ENCODE results near the gene MT1G. TPM values are rescaled to one million over a fixed set of nuclear protein-coding genes. Genes with fewer than 3 reads are reported as not detected.
"Not testable (repeated sequence)": the region's sequence is repeated elsewhere in the genome, so short reads cannot be mapped to it uniquely, and the experiment has no call there.

MT1G gene
- total and polyA plus RNA-seq, 7 donors: 2.0 to 2,487 (median 12.9) TPM

DNA sequence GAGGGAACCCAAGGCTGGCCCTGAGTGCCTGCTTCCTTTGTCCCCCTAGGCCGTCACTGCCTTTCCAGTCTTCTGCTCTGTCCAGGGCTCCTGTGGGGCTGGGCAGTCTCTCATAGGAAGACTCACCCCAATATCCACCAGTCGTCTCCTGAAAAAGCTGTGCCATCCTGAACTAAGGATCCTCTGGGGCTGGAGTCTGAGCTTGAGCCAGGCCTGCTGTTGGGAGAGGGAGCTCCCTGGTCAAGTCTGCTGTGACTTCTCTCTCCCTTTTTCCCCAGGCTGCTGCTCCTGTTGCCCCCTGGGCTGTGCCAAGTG is 2.7 kb upstream of the MT1G start:
- no peak for DNase-seq
- TF ChIP-seq POLR2A (IDR thresholded peaks at IDR 0.05) (no peak), EP300 (IDR thresholded peaks at IDR 0.05) (no peak), POLR2AphosphoS5 (IDR thresholded peaks at IDR 0.05) (no peak)
- TF ChIP-seq, protein P1, sequence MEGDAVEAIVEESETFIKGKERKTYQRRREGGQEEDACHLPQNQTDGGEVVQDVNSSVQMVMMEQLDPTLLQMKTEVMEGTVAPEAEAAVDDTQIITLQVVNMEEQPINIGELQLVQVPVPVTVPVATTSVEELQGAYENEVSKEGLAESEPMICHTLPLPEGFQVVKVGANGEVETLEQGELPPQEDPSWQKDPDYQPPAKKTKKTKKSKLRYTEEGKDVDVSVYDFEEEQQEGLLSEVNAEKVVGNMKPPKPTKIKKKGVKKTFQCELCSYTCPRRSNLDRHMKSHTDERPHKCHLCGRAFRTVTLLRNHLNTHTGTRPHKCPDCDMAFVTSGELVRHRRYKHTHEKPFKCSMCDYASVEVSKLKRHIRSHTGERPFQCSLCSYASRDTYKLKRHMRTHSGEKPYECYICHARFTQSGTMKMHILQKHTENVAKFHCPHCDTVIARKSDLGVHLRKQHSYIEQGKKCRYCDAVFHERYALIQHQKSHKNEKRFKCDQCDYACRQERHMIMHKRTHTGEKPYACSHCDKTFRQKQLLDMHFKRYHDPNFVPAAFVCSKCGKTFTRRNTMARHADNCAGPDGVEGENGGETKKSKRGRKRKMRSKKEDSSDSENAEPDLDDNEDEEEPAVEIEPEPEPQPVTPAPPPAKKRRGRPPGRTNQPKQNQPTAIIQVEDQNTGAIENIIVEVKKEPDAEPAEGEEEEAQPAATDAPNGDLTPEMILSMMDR (IDR thresholded peaks at IDR 0.05): no peak
- Histone ChIP-seq H3K9me3 (no peaks in the 10 kb centered on the region), H3K27me3 (peaks cover 6 to 99% (median 61%) of the 10 kb centered on the region in 3 donors), H3K36me3 (no peaks in the 10 kb centered on the region), H3K27ac (no peak overlapping the region), H3K4me3 (no peak overlapping the region), H3K4me1 (peaks cover 0 to 19% (median 13%) of the 10 kb centered on the region in 4 donors)
- WGBS, 2 donors: 58 to 89% methylated on average over 2 of the region's 2 CpGs
- intact Hi-C loops (cut with DNase I): no loop called here

DNA sequence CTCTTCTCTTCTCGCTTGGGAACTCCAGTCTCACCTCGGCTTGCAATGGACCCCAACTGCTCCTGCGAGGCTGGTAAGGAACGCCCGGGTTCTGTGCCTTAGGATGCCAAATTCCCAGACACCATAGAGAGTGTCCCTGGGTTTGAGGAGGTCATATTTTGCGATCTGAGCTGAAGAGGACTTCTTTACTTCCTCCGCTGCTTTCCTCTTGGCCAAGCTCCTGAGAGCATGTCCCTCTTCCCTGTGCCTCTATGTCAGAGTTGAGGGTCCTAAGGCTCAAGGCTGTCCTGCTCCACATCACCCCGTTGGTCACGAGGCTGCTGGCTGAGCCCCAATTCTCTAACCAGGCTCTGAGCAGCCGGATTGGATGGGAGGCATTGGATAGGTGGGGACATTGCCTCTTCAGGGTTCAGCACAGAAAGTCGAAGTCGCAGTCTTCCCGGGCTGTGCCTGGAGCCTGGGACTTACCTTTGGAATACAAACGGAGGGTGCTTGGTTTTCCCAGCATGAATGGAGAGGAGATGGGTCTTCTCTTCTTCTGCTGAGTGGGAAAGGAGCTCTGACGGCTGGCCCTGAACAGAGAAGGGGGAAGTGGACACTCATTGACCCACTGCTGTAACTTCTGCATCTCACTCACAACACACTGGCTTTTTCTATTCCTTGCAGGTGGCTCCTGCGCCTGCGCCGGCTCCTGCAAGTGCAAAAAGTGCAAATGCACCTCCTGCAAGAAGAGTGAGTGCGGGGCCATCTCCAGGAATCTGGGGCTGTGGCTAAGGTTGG is 2.2 kb upstream of the MT1G start:
- intact Hi-C loops (cut with DNase I): no loop called here

DNA sequence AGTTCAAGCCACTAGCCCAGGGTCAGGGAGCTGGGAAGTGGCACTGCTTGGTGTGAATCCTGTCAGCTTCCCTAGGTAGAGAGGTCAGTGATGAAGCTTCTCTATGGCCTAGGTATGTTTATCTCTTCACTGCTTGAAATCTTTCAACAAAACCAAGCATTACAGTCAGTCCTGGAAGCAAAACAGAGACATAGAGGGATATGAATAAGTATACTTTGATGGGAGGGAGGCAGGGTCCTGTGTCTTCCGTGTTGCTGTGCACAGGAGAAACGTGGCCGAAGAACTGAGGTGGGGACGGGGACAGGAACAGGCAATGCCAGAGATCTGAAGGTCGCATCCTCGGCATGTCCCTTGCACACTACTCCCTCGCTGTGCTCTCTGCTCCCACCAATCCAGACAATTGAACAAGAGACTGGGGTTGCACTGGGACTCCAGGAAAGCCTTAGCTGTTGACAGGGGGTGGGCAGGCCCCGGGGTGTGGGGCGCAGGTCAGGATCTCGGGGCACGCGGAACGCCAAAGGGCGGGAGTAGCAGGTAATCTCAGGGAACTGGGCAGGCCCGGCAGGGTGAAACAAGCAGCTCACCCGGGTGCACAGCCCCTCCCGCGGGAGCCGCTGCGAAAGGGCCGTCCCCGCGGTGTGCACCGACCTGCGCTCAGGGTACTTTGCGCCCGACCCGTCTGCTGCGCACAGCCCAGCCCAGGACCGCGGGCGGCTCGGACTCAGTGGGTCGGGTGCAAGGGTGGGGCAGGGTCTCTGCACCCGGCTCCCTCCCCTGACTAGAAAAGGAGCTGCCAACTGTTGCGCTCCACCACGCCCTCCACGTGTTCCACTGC is 1.4 kb upstream of the MT1G start, which contains the start of gene MT1H:
Gene MT1H, plus strand, starts transcription at position 810 of the 835 bp plus-strand sequence. CDS start 71 bp downstream, outside the sequence.
- no peak within 1 kb of the TSS for H3K27ac ChIP-seq
- H3K9me3 ChIP-seq: no peaks in the 10 kb centered on the region
- intact Hi-C loops (cut with DNase I): no loop called here
- H3K4me1 ChIP-seq: peaks cover 0 to 17% (median 11%) of the 10 kb centered on the region in 4 donors
- no peaks in the 10 kb centered on the region for H3K36me3 ChIP-seq
- H3K27me3 ChIP-seq: peaks cover 8 to 99% (median 65%) of the 10 kb centered on the region in 3 donors
- TF ChIP-seq, protein P1 (IDR thresholded peaks at IDR 0.05): no peak
- TF ChIP-seq EP300 (IDR thresholded peaks at IDR 0.05) (no peak), POLR2A (IDR thresholded peaks at IDR 0.05) (no peak), POLR2AphosphoS5 (IDR thresholded peaks at IDR 0.05) (no peak)
- WGBS, 2 donors: 12 to 13% methylated on average over 38 of the region's 38 CpGs
- no peak for DNase-seq
- H3K4me3 ChIP-seq: no peak within 1 kb of the TSS

More for the DNA sequence above, 2.2 kb upstream of the MT1G start:
- peaks cover 0 to 17% (median 11%) of the 10 kb centered on the region in 4 donors for H3K4me1 ChIP-seq
- DNase-seq: no peak
- peaks cover 4 to 99% (median 60%) of the 10 kb centered on the region in 3 donors for H3K27me3 ChIP-seq
- WGBS, 2 donors: 19 to 38% methylated on average over 19 of the region's 19 CpGs
- H3K27ac ChIP-seq: no peak overlapping the region
- no peak overlapping the region for H3K4me3 ChIP-seq
- no peaks in the 10 kb centered on the region for H3K36me3 ChIP-seq
- H3K9me3 ChIP-seq: no peaks in the 10 kb centered on the region
- no peak for TF ChIP-seq POLR2AphosphoS5 (IDR thresholded peaks at IDR 0.05)
- TF ChIP-seq EP300 (IDR thresholded peaks at IDR 0.05): no peak
- TF ChIP-seq, protein P1 (IDR thresholded peaks at IDR 0.05): no peak
- no peak for TF ChIP-seq POLR2A (IDR thresholded peaks at IDR 0.05)

DNA sequence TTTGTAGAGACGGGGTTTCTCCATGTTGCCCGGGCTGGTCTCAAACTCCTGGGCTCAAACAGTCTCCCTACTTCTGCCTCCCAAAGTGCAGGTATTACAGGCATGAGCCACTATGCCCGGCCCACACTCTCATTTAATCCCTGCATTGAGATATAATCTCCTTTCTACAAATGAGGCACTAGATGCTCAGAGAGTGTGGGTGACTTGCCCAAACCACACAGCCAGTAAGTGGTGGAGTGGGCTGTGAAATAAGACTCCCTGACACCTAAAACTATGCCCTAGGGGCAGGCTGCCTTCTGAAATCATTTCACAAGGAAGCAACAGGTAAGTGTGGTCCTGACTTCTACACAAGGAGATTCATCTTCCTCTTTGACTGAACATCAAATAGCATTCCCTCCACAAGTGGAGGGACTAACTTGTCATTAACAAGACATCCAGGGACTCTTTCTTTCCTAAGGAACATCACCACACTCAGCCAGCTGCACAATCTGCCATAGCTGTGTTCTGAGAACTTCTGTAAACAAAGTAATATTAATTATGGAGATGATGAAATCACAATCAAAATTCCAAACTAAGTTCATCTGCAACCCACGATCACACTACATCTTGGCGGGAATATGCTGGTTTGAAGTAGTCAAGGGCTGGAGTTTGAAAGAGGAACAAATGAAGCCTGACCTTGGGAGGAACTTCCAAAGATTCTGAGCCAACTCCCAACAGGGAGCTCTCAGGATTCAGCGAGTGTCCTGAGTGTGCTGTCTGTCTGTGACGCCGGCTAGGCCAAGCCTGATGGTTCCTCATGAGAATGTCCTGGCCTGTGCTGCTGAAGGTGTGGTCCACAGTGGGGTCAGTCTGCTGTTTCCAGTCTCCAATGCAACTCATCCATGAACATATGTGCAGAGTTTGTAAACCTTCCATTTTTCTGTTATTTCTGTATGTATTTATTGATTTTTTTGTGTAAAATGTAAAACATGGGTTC is 2.3 kb downstream of the MT1G start:
- H3K4me3 ChIP-seq; H3K9me3 ChIP-seq; H3K27ac ChIP-seq; H3K36me3 ChIP-seq; intact Hi-C loops (cut with DNase I); DNase-seq: not testable (repeated sequence)
- WGBS, 2 donors: 77 to 79% methylated on average over 8 of the region's 8 CpGs
- Histone ChIP-seq H3K27me3 (peaks cover 14 to 99% (median 73%) of the 10 kb centered on the region in 3 donors), H3K4me1 (peaks cover 0 to 24% (median 18%) of the 10 kb centered on the region in 4 donors)
